GM18867 (cell line): ENCODE data around the gene SPACDR.

Experiments
- ATAC-seq: cut with Tn5 transposase; IDR thresholded peaks from one replicate; pipeline ENCODE4 v1.9.1; 2021; ENCODE audit warnings: mild to moderate bottlenecking, moderate library complexity; ENCODE audit not compliant: unreplicated experiment

Gene SPACDR

DNA sequence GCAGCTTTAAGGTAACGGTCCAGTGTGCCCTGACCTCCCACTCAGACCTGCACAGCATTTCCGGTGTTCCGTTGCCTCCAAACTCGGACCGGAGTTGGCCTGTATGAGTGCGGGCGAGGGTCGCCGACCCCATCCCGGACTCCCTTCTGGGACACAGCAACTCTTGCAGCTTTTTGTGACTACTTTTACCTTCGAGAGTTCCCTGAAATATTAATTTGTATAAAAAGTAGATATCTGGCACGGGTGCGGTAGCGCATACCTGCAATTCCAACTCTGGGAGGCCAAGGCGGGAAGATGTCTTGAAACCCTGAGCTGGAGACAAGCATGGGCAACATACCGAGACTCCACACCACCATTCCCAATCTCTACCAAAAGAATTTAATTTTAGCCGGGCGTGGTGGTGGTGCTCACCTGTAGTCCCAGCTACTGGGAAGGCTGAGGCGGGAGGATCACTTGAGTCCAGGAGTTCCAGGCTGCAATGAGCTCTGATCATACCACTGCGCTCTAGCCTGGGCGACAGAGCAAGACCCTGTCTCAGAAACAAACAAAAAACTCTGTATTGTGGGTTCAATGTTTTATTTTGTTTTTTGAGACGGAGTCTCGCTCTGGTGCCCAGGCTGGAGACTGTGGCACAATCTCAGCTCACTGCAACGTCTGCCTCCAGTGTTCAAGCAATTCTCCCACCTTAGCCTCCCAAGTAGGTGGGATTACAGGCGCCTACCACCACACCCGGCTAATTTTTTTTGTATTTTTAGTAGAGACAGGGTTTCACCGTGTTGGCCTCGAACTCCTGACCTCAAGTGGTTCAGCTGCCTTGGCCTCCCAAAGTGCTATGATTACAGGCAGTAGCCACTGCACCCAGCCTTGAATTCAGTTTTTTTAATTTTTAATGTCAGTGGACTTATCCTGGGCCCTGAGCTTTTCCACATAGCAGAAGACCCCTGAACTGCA, 26.6 kb downstream of the SPACDR start:
- ATAC-seq = no peak

DNA sequence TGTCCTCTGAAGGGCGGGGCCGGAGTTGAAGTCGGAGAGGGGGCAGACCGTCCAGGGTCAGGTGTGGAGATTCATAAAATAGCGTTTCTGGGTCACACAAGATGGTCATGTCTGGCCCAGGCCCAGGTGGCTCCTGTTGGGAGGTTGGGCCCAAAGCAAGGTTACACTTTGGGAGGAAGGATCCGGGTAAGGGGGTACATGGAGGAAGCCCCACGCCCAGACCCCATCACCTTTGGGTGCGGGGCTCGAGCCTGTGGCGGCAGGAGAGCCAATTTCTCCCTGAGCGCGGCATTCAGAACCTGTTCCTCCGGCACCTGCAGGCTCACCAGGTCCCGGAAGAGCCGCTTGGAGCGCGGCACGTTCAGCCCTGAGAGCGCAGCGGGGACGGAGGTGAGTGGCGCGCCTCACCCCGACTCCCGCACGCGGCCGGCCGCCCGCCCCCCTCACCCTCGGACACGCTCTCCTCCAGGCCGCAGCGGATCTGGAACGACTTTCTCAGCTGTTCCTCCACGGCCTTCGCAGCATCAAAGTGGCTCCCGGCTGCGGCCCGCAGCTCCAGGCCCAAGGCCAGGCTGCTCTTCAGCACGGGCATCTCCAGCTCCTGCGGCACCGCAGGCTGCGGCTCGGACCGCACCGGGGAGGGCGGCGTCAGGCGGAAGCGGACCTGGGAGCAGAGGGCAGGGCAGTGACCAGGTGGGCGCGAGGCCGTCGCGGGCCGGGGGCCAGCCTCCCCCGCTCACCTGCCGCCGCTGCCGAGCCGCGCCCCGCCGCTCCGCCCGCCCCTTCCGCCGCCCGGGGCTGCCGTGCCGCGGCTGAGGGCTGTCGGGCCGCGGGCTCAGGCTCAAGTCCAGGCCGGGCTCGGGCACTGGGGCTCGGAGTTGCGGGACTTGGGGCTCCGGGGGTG, 28.4 kb downstream of the SPACDR start:
- peak; percentile 28 for ATAC-seq

GRCh38 chr7:100434297-100435144, 29.5 kb downstream of the SPACDR start:
- no peak for ATAC-seq

DNA sequence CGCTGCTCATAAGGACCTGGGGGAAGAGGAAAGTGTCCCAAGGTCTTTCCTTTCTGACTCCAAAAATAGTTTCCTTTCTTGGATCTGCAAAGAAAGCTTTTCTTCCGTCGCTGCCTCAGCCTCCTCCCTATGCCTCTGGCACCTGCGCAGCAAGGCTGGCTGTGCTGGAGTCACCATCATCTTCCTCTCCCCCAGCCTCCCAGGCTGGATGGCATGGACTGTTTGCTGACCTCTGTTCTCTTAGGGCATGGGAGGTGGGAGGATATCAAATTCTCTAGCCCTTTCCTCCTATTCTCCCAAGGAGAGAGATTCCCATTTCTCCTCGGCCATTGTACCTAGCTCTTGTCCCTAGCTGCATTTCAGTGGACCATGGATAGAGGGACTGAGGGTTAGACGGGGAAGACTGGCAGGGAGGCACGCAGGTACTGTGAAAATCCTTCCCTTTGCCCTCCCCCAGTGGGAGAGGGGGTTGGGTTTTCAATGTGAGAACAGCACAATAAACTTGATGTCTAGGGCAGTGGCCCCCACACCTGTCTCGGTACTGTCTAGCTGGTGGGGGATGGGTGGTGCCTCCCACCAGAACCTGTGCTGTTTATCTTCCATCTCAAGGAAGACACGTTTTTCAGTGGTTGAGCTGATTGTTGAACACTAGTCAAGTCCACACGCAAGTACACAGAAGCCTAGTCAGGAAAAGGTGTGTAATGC, 30.3 kb downstream of the SPACDR start:
- ATAC-seq = no peak

DNA sequence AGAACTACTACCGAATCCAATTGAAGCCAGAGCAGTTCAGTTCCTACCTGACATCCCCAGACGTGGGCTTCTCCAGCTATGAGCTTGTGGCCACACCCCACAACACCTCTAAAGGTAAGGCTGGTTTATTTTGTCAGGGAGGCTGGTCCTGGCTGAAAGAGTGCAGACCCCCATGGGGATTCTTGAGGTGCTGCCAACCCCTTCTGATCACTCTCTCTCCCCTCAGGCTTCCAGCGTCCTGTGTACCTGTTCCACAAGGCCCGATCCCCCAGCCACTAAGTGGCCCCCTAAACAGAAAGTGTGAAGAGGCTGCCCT, 30.8 kb downstream of the SPACDR start:
- no peak for ATAC-seq

GRCh38 chr7:100432621-100433275, 31.3 kb downstream of the SPACDR start:
- no peak for ATAC-seq

DNA sequence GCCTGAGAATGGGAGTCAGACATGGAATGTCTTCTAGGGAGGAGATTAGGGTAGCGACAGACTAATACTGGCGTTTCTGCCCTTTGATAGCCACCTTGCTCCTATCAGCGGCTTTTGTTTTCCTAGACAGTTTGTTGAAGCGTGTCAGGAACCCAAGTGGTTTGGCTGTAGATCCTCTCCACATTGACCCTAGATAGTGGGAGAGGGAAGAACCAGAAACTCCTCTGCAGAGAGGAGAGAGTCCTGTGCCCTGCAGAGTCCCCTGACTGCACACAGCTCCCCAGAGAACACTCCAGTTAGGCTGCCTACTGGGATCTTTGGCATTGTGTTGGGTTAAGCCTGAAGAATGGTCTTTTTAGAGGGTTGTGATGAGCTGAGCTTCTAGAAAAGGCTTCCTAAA, 32.0 kb downstream of the SPACDR start:
- ATAC-seq = no peak

- no peak for ATAC-seq
Measured at GRCh38 chr7:100431286-100431735, 32.7 kb downstream of the SPACDR start.

GRCh38 chr7:100430493-100431285, 33.4 kb downstream of the SPACDR start:
- ATAC-seq = no peak

DNA sequence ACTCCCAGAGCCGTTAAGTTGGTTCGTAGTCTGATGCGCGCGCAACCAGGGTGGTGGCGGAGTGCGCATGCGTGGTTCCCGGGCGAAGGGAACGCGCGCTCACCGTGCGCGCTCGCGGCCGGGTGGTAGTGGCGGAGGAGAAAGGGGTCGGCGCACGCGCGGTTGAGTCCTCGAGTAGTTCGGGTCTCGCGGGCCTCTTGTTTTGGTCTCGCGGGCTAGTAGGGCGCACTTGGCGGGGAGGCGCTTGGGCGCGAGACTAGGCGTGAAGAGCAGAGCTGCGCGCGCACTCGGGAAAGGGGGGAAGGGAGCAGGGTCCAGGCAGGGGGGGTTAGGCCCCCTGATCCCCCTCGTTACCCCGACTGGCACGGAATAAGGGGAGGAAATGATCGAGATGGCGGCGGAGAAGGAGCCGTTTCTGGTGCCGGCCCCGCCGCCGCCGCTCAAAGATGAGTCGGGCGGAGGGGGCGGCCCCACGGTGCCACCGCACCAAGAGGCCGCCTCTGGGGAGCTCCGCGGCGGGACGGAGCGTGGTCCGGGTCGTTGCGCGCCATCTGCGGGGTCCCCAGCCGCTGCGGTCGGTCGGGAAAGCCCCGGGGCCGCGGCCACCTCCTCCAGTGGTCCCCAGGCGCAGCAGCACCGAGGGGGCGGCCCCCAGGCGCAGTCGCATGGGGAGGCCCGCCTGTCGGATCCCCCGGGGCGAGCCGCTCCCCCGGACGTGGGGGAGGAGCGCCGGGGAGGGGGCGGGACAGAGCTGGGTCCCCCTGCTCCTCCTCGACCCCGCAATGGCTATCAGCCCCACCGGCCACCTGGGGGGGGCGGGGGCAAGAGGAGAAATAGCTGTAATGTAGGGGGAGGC, 34.2 kb downstream of the SPACDR start, which contains the start of gene MEPCE:
TSS of gene MEPCE (plus strand) at position 195 of the 856 bp plus-strand sequence. CDS start at position 383, 188 bp downstream.
- ATAC-seq = peak; percentile 45

- peak; percentile 48 for ATAC-seq
Measured at GRCh38 chr7:100428967-100429636, 35.0 kb downstream of the SPACDR start.

DNA sequence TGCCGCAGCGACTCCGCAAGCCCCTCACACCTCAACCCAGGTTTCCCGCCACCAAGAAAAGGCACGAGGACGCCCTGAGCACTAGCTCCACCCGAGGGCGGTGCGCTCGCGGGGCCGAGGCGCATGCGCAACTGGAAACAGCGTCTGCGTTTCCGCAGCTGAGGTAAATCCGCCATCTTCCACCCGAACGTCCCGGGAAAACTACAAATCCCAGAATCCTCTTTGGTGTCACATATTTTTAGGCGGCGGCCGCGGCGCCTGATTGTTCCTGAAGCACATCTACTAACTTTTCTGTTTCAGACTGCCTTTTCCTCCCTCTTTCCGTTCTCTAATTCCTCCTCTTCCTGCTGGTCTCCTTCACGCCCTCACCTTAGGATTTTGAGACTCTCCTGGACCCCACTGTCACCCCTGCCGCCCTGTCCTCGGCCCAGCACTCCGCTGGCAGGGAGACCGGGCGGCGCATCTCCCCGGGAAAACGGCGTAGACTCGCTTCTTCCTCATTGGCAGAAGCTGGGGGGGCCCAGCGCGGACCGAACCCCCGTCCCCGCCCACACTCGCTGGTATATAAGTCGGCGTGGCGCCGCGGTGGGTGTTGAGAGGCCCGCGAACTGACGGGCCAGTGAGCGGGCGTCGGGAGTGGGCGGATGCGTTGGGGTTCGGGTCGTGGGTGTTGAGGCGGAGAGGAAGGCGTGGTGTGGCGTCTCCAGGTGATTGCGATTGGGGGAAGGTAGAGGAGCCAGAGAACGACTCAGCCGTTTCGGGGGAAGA, 35.7 kb downstream of the SPACDR start, which contains the start of gene ZCWPW1:
TSS of gene ZCWPW1 (minus strand) at position 505 of the 768 bp plus-strand sequence. CDS start 8,054 bp downstream, outside the sequence.
- peak; percentile 48 for ATAC-seq

- no peak for ATAC-seq
Measured at GRCh38 chr7:100427762-100428198, 36.3 kb downstream of the SPACDR start.

- ATAC-seq = no peak
Measured at GRCh38 chr7:100426516-100426915, 37.5 kb downstream of the SPACDR start.

DNA sequence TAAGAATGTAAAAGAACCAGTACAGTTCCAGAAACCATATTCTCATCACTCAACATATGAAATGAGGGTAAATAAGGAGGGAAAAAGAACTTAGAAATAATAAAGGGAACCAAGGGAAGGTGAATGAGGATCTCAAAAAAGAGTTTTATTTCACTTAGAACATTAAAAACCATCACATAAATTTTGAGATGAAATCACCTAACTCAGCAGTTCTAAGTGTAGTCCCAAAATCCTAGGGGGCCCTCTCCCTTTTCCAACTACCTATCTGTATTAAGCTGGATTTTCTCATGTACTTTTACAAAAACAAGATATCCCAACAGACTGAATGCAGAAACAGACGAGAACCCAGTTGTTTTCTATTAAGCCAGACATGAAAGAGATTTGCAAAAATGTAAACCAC, 38.7 kb downstream of the SPACDR start:
- no peak for ATAC-seq

DNA sequence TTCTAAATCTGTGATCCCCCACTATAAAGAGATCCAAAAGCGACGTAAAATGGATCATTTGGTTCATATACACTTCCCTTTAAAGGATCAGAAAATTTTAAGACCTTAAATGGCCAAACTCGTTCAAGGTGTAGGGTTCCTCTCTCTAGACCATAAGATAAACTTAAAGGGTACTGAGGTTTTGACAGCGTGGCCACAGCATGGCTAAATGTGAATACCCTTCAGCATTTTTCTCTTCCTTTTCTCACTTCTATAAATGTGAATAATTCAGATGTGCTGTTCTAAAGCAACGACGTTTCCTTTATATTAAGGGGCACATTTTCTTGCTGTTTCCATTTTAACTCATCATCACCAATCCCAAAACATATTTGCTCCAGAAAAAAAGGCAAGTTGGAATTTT, 40.7 kb downstream of the SPACDR start:
- ATAC-seq = no peak
